C4-2B (cell line): ENCODE results near the gene POLR2L.

Source experiments
- CTCF ChIP-seq: fragments of 450-650 bp; conservative IDR thresholded peaks from 2 replicates; pipeline ENCODE4 v1.5.1; 2017; ENCODE audit warnings: mild to moderate bottlenecking
- ZFX ChIP-seq: fragments of 450-650 bp; IDR thresholded peaks from 2 replicates; pipeline ENCODE4 v1.6.1; 2017

- TF ChIP-seq CTCF: no peak
- TF ChIP-seq ZFX: no peak
These were observed 8.7 kb upstream of the POLR2L start for GRCh38 chr11:850775-851763.
